MM.1S (cell line): ENCODE measurements around the gene C9orf43.

Source experiments
- EZH2 ChIP-seq: fragments of 300-600 bp; sonication (generic); optimal IDR thresholded peaks from 2 replicates; pipeline ENCODE3; 2017; ENCODE audit warnings: low read depth, mild to moderate bottlenecking, antibody characterized with exemption, low read length, mixed read lengths
- TF ChIP-seq, protein P1 (sequence below): fragments of 300-600 bp; sonication (generic); IDR thresholded peaks from 2 replicates; pipeline ENCODE4 v1.5.1; 2016; ENCODE audit warnings: antibody characterized with exemption, low read length, mixed read lengths

DNA sequence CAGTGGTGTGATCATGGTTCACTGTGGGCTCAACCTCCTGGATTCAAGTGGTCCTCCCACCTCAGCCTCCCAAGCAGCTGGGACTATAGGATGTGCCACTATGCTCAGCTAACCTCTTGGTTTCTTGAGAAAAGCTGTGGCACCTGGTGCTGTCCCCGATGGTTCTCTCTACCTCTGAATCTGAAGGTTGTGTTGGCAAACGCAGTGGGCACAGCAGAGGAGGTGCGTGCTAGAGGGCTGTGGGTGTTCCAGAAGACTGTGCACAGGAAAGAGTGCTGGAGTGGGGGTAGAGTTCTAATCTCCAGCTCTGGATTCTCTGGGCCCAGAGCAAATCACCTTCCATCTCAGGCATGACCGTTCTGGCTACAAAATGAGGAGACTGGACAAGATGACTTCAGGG lies 65.4 kb downstream of the C9orf43 start:
- TF ChIP-seq, protein P1, sequence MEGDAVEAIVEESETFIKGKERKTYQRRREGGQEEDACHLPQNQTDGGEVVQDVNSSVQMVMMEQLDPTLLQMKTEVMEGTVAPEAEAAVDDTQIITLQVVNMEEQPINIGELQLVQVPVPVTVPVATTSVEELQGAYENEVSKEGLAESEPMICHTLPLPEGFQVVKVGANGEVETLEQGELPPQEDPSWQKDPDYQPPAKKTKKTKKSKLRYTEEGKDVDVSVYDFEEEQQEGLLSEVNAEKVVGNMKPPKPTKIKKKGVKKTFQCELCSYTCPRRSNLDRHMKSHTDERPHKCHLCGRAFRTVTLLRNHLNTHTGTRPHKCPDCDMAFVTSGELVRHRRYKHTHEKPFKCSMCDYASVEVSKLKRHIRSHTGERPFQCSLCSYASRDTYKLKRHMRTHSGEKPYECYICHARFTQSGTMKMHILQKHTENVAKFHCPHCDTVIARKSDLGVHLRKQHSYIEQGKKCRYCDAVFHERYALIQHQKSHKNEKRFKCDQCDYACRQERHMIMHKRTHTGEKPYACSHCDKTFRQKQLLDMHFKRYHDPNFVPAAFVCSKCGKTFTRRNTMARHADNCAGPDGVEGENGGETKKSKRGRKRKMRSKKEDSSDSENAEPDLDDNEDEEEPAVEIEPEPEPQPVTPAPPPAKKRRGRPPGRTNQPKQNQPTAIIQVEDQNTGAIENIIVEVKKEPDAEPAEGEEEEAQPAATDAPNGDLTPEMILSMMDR = no peak
- TF ChIP-seq EZH2 = no peak
